Naive thymus-derived CD8-positive, alpha-beta T cell (primary cell): ENCODE data around the gene TIPIN. TPM values are rescaled to one million over a fixed set of nuclear protein-coding genes. Genes with fewer than 3 reads are reported as not detected.

Source experiments
- ATAC-seq, 2 donors: fragments of 150-1000 bp; cut with Tn5 transposase in 1 of 2; sonication (Bioruptor Pico), chemical (Tn5 transposase) in 1 of 2; 1 replicate in 1 of 2; 2 replicates in 1 of 2; pipeline ENCODE4 v1.10.0; 2021; ENCODE audit warnings: mild to moderate bottlenecking in 2 of 2, moderate library complexity in 2 of 2
- POLR2A ChIA-PET: fragments of 350-600 bp; sonication (Branson Sonifier 250); formaldehyde crosslinking; loops from one replicate; lab custom pipeline; 2021; ENCODE audit warnings: antibody characterized with exemption; lab: Charles Lee
- DNase-seq, 10 donors: peaks; one replicate each; pipeline versions ENCODE4 v3.0.0 to v3.0.0-alpha.2; 2020 to 2022
- H3K27ac Mint-ChIP-seq, 10 donors: one replicate each; pipeline ENCODE4 v1.8.0; 2020 to 2022; ENCODE audit warnings: mild to moderate bottlenecking in 10 of 10, mixed read lengths in 10 of 10, moderate library complexity in 4 of 10, inconsistent platforms in 1 of 10
- H3K27me3 Mint-ChIP-seq, 5 donors: one replicate each; pipeline ENCODE4 v1.8.0; 2021 to 2022; ENCODE audit warnings: mixed read lengths in 5 of 5
- H3K36me3 Mint-ChIP-seq, 3 donors: one replicate each; pipeline ENCODE4 v1.8.0; 2020 to 2022; ENCODE audit warnings: mixed read lengths in 3 of 3, mild to moderate bottlenecking in 2 of 3, inconsistent platforms in 1 of 3
- H3K4me1 Mint-ChIP-seq, 4 donors: one replicate each; pipeline ENCODE4 v1.8.0; 2021 to 2022; ENCODE audit warnings: mixed read lengths in 4 of 4
- H3K4me3 Mint-ChIP-seq, 10 donors: one replicate each; pipeline ENCODE4 v1.8.0; 2020 to 2022; ENCODE audit warnings: mild to moderate bottlenecking in 10 of 10, mixed read lengths in 10 of 10, moderate library complexity in 6 of 10, inconsistent platforms in 1 of 10
- H3K9me3 Mint-ChIP-seq, 9 donors: one replicate each; pipeline ENCODE4 v1.8.0; 2020 to 2022; ENCODE audit warnings: mixed read lengths in 9 of 9, mild to moderate bottlenecking in 3 of 9, inconsistent platforms in 1 of 9, moderate library complexity in 1 of 9
- polyA plus RNA-seq, 3 donors: library from polyadenylated mRNA; unstranded; fragments of 300-500 nt; fragmentation: Illumina TruSeq; gene quantifications; one replicate each; pipeline ENCODE4 v1.2.3, GENCODE V29; 2021
- total RNA-seq, 8 experiments: library from RNA in 2 of 8; stranded (reverse) in 2 of 8; gene quantifications; one replicate each; pipeline ENCODE4 v1.2.3 and lab custom pipeline; 2021 to 2026

The TIPIN gene
- 10 to 100 TPM; 13.6 to 14.4 TPM for total RNA-seq
- polyA plus RNA-seq: 10 to 100 TPM in 2 of 3 donors, 1 to 10 TPM in 1; 9.0 to 12.1 (median 10.3) TPM
- total RNA-seq (lab: John Stamatoyannopoulos, UW): 7.5 to 57.1 (median 9.8) reads per million in 6 experiments

- no peaks in the 10 kb centered on the region for H3K27me3 Mint-ChIP-seq
- POLR2A ChIA-PET: interaction anchor here (0.7 to 2.5 kb wide), 6 partner anchors 30 to 776 kb away, joined by 3 to 13 read pairs (median 4); partner anchors contain the start of genes MAP2K1 and SNAPC5
- peak within 1 kb of the TSS; percentile 94 to 100 (median 98) for H3K4me3 Mint-ChIP-seq
- DNase-seq (peak; percentile 89 to 97 (median 96)), ATAC-seq (peak; percentile 95 to 96)
- H3K36me3 Mint-ChIP-seq: peaks cover 0 to 14% (median 5%) of the 10 kb centered on the region in 3 donors
- H3K9me3 Mint-ChIP-seq: no peaks in the 10 kb centered on the region
- H3K4me1 Mint-ChIP-seq: peaks cover 17 to 31% (median 24%) of the 10 kb centered on the region in 4 donors
- peak within 1 kb of the TSS; percentile 93 to 98 (median 97) for H3K27ac Mint-ChIP-seq
Observed at GRCh38 chr15:66356359-66357236, at the start of gene TIPIN. TIPIN (minus strand) TSS chr15:66356685; CDS start chr15:66352947, 3,738 bp downstream.

GRCh38 chr15:66405615-66406014 lies 49.1 kb upstream of the TIPIN start:
- H3K4me3 Mint-ChIP-seq: peak overlapping the region in 2 of 10 donors; percentile 31 to 47
- H3K36me3 Mint-ChIP-seq: peaks cover 0 to 1% (median 0%) of the 10 kb centered on the region in 3 donors
- H3K27me3 Mint-ChIP-seq: no peaks in the 10 kb centered on the region
- DNase-seq: no peak
- peaks cover 55 to 97% (median 95%) of the 10 kb centered on the region in 4 donors for H3K4me1 Mint-ChIP-seq
- no peak for ATAC-seq
- no peak overlapping the region for H3K27ac Mint-ChIP-seq
- POLR2A ChIA-PET: no interaction called here
- H3K9me3 Mint-ChIP-seq: no peaks in the 10 kb centered on the region

GRCh38 chr15:66405007-66405406 lies 48.5 kb upstream of the TIPIN start:
- Mint-ChIP-seq H3K4me3 (peak overlapping the region; percentile 34 to 88 (median 71)), H3K27ac (peak overlapping the region in 4 of 10 donors; percentile 71 to 90 (median 72)), H3K4me1 (peaks cover 55 to 96% (median 95%) of the 10 kb centered on the region in 4 donors), H3K36me3 (peaks cover 0 to 6% (median 0%) of the 10 kb centered on the region in 3 donors), H3K9me3 (no peaks in the 10 kb centered on the region), H3K27me3 (no peaks in the 10 kb centered on the region)
- no peak for DNase-seq
- POLR2A ChIA-PET: interaction anchor here (0.7 to 0.8 kb wide), 2 partner anchors 12 to 17 kb away, joined by 3 read pairs; no protein-coding TSS in a partner anchor
- no peak for ATAC-seq

GRCh38 chr15:66404532-66404931 lies 48.0 kb upstream of the TIPIN start:
- H3K27me3 Mint-ChIP-seq: no peaks in the 10 kb centered on the region
- H3K36me3 Mint-ChIP-seq: peaks cover 0 to 7% (median 0%) of the 10 kb centered on the region in 3 donors
- DNase-seq (no peak), ATAC-seq (no peak)
- H3K4me1 Mint-ChIP-seq: peaks cover 51 to 92% (median 91%) of the 10 kb centered on the region in 4 donors
- no peaks in the 10 kb centered on the region for H3K9me3 Mint-ChIP-seq
- peak overlapping the region in 8 of 10 donors; percentile 0 to 90 (median 72) for H3K27ac Mint-ChIP-seq
- POLR2A ChIA-PET: interaction anchor here (0.7 to 0.8 kb wide), 2 partner anchors 11 to 17 kb away, joined by 3 read pairs; no protein-coding TSS in a partner anchor
- H3K4me3 Mint-ChIP-seq: peak overlapping the region; percentile 34 to 88 (median 71)

- peak overlapping the region in 9 of 10 donors; percentile 65 to 88 (median 74) for H3K4me3 Mint-ChIP-seq
- DNase-seq (no peak), ATAC-seq (no peak)
- no peaks in the 10 kb centered on the region for H3K9me3 Mint-ChIP-seq
- POLR2A ChIA-PET: interaction anchor here (0.6 to 0.8 kb wide), 2 partner anchors 16 to 1890 kb away, joined by 3 read pairs; no protein-coding TSS in a partner anchor
- peak overlapping the region in 6 of 10 donors; percentile 53 to 90 (median 72) for H3K27ac Mint-ChIP-seq
- peaks cover 47 to 92% (median 88%) of the 10 kb centered on the region in 4 donors for H3K4me1 Mint-ChIP-seq
- no peaks in the 10 kb centered on the region for H3K27me3 Mint-ChIP-seq
- peaks cover 0 to 11% (median 0%) of the 10 kb centered on the region in 3 donors for H3K36me3 Mint-ChIP-seq
Observed at GRCh38 chr15:66404122-66404521, 47.6 kb upstream of the TIPIN start.

GRCh38 chr15:66403323-66403722 lies 46.8 kb upstream of the TIPIN start:
- peak in 1 of 2 donors; percentile 6 for ATAC-seq
- Mint-ChIP-seq H3K4me3 (peak overlapping the region in 5 of 10 donors; percentile 14 to 39 (median 24)), H3K36me3 (peaks cover 0 to 11% (median 0%) of the 10 kb centered on the region in 3 donors), H3K27ac (peak overlapping the region in 6 of 10 donors; percentile 23 to 83 (median 46)), H3K27me3 (no peaks in the 10 kb centered on the region), H3K4me1 (peaks cover 42 to 86% (median 81%) of the 10 kb centered on the region in 4 donors), H3K9me3 (no peaks in the 10 kb centered on the region)
- POLR2A ChIA-PET: no interaction called here
- no peak for DNase-seq

GRCh38 chr15:66402761-66403284 lies 46.3 kb upstream of the TIPIN start:
- POLR2A ChIA-PET: interaction anchor here (1.0 kb wide), 2 partner anchors 11 to 96 kb away, joined by 3 read pairs; no protein-coding TSS in a partner anchor
- H3K36me3 Mint-ChIP-seq: peaks cover 0 to 15% (median 0%) of the 10 kb centered on the region in 3 donors
- no peak for ATAC-seq
- no peak for DNase-seq
- H3K4me1 Mint-ChIP-seq: peaks cover 41 to 86% (median 80%) of the 10 kb centered on the region in 4 donors
- H3K27ac Mint-ChIP-seq: peak overlapping the region in 8 of 10 donors; percentile 43 to 89 (median 74)
- peak overlapping the region in 7 of 10 donors; percentile 38 to 87 (median 76) for H3K4me3 Mint-ChIP-seq
- H3K9me3 Mint-ChIP-seq: no peaks in the 10 kb centered on the region
- no peaks in the 10 kb centered on the region for H3K27me3 Mint-ChIP-seq

GRCh38 chr15:66401130-66402021 lies 44.9 kb upstream of the TIPIN start:
- Mint-ChIP-seq H3K4me1 (peaks cover 38 to 81% (median 73%) of the 10 kb centered on the region in 4 donors), H3K27ac (peak overlapping the region; percentile 4 to 90 (median 76)), H3K27me3 (no peaks in the 10 kb centered on the region), H3K36me3 (peaks cover 0 to 25% (median 2%) of the 10 kb centered on the region in 3 donors), H3K9me3 (no peaks in the 10 kb centered on the region), H3K4me3 (peak overlapping the region; percentile 70 to 87 (median 79))
- peak; percentile 72 to 73 for ATAC-seq
- peak in 2 of 10 donors; percentile 26 to 41 for DNase-seq
- POLR2A ChIA-PET: interaction anchor here (0.6 to 1.5 kb wide), 4 partner anchors 10 to 98 kb away, joined by 3 to 5 read pairs (median 3); partner anchors contain the start of gene MAP2K1

- POLR2A ChIA-PET: interaction anchor here (1.5 kb wide), 1 partner anchor 14 kb away, joined by 5 read pairs; the partner anchor contains the start of gene MAP2K1
- Mint-ChIP-seq H3K36me3 (peaks cover 0 to 28% (median 2%) of the 10 kb centered on the region in 3 donors), H3K4me1 (peaks cover 33 to 81% (median 71%) of the 10 kb centered on the region in 4 donors), H3K9me3 (no peaks in the 10 kb centered on the region), H3K27ac (peak overlapping the region in 4 of 10 donors; percentile 18 to 72 (median 26)), H3K27me3 (no peaks in the 10 kb centered on the region), H3K4me3 (peak overlapping the region in 2 of 10 donors; percentile 15 to 26)
- DNase-seq (no peak), ATAC-seq (no peak)
Observed at GRCh38 chr15:66400351-66400774, 43.9 kb upstream of the TIPIN start.

- peaks cover 32 to 83% (median 74%) of the 10 kb centered on the region in 4 donors for H3K4me1 Mint-ChIP-seq
- peaks cover 0 to 30% (median 2%) of the 10 kb centered on the region in 3 donors for H3K36me3 Mint-ChIP-seq
- H3K27ac Mint-ChIP-seq: peak overlapping the region in 3 of 10 donors; percentile 28 to 73 (median 49)
- no peaks in the 10 kb centered on the region for H3K27me3 Mint-ChIP-seq
- ATAC-seq: no peak
- peak overlapping the region in 1 of 10 donors; percentile 24 for H3K4me3 Mint-ChIP-seq
- POLR2A ChIA-PET: interaction anchor here (0.6 to 0.8 kb wide), 3 partner anchors 8 to 100 kb away, joined by 3 to 4 read pairs (median 3); no protein-coding TSS in a partner anchor
- DNase-seq: no peak
- H3K9me3 Mint-ChIP-seq: no peaks in the 10 kb centered on the region
Observed at GRCh38 chr15:66399276-66399675, 42.8 kb upstream of the TIPIN start.

- peaks cover 0 to 26% (median 2%) of the 10 kb centered on the region in 3 donors for H3K36me3 Mint-ChIP-seq
- peak overlapping the region in 9 of 10 donors; percentile 19 to 88 (median 72) for H3K27ac Mint-ChIP-seq
- H3K9me3 Mint-ChIP-seq: no peaks in the 10 kb centered on the region
- DNase-seq (no peak), ATAC-seq (no peak)
- H3K4me1 Mint-ChIP-seq: peaks cover 41 to 84% (median 71%) of the 10 kb centered on the region in 4 donors
- peak overlapping the region in 5 of 10 donors; percentile 8 to 39 (median 21) for H3K4me3 Mint-ChIP-seq
- H3K27me3 Mint-ChIP-seq: no peaks in the 10 kb centered on the region
- POLR2A ChIA-PET: interaction anchor here (1.0 kb wide), 1 partner anchor 8 kb away, joined by 3 read pairs; the partner anchor contains the start of gene MAP2K1
Observed at GRCh38 chr15:66394915-66395314, 38.4 kb upstream of the TIPIN start.
